HG03135 (cell line): ENCODE results near the gene KIF13A.
"Not testable (repeated sequence)": the region's sequence is repeated elsewhere in the genome, so short reads cannot be mapped to it uniquely, and the experiment has no call there.

Experiments
- ATAC-seq: cut with Tn5 transposase; IDR thresholded peaks from one replicate; pipeline ENCODE4 v1.9.1; 2021; ENCODE audit warnings: mild to moderate bottlenecking, moderate library complexity; ENCODE audit not compliant: unreplicated experiment

Gene KIF13A

DNA sequence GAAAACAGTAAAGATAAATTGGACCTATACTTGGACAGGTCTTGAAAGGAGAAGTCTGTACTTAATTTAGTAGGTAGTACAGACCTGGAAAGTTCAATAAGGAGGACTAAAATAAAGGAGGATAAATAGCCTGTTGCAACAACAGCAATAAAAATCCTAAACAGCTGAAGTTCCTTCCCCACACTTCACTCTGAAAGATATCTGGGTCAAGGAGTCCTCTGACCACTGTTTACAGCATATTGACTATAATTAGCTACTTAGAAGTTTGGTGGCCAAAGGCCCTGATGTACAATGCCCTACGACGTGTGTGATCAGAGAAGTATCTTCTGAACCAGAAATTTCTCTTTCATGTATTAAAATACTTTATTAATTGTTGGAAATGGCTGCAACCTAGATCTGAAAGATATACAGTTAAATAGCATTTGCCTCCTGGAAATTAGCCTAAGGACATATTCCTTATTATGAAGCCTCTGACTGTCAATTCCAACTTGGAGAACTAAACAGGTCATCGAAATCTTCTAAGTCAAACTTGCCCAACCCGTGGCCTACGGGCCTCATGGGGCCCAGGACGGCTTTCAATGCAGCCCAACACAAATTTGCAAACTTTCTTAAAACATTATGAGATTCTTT lies 82.8 kb downstream of the KIF13A start:
- no peak for ATAC-seq

DNA sequence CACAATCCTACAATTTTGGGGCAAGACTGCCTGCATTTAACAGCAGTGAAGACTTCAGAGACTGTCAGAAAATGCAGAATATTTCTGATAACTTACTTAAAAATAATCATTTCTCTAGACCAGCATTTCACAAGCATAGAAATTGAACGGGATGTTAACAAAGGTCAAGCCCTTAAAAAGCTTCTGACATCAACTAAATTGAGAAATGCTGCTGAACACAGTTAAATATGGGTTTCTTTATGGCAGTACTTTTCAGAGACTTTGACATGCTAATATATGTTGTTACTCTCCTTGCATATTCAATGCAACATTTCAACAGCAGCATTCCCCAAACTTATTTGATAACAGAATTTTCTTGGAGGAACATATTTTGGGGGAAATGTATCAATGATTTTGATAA lies 84.5 kb downstream of the KIF13A start:
- ATAC-seq: no peak

DNA sequence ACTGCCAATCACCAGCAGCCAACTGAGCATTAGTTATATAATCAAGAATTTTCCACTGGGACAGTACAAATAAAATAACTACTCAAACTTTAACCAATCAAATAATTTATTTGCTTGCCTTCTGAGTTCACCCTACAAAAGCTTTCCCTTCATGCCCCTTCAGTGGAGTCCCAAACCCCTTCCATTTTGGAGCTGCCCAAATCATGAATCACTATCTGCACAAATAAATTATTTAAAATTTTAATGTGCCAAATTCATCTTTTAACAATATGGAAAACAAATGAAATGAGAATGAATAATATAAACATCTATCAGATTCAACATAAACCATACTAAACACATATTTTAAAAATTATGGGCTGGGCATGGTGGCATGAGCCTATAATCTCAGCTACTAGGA lies 85.9 kb downstream of the KIF13A start:
- ATAC-seq: no peak

- no peak for ATAC-seq
These were observed 87.4 kb downstream of the KIF13A start for GRCh38 chr6:17900011-17900410.

- ATAC-seq: no peak
These were observed 87.9 kb downstream of the KIF13A start for GRCh38 chr6:17899491-17899890.

- ATAC-seq: no peak
These were observed 89.8 kb downstream of the KIF13A start for GRCh38 chr6:17897681-17898080.

- ATAC-seq: no peak
These were observed 92.5 kb downstream of the KIF13A start for GRCh38 chr6:17894905-17895304.

GRCh38 chr6:17894191-17894590 lies 93.2 kb downstream of the KIF13A start:
- ATAC-seq: no peak

- no peak for ATAC-seq
These were observed 95.2 kb downstream of the KIF13A start for GRCh38 chr6:17892097-17892686.

DNA sequence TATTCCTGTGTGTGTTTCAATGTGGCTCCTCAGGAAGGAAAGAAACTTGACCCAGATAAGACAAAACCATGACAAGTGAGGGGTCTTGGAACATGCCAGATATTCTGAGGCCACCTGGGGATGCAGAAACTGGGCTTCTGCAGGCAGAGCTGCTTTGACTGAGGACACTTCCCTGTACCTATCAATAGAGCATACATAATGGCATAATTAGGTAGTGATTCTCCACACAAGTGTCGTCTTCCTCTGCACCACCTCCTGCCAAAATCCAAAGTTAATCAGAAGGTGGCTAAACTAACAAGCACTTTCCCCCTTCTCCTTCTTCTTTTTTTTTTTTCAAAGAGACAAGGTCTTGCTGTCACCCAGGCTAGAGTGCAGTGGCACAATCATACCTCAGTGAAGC lies 97.1 kb downstream of the KIF13A start:
- no peak for ATAC-seq

DNA sequence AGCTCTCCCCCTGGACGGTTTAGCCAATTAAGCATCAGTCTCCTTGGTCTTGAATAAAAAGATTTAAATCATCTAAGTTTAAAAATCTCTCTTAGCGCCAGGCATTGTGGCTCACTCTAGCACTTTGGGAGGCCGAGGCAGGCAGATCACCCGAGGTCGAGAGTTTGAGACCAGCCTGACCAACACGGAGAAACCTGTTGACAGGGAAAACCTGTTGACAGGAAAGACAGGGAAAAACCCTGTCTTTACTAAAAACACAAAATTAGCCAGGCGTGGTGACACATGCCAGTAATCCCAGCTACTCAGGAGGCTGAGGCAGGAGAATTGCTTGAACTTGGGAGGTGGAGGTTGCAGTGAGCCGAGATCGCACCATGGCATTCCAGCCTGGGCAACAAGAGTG lies 97.7 kb downstream of the KIF13A start:
- not testable (repeated sequence) for ATAC-seq

DNA sequence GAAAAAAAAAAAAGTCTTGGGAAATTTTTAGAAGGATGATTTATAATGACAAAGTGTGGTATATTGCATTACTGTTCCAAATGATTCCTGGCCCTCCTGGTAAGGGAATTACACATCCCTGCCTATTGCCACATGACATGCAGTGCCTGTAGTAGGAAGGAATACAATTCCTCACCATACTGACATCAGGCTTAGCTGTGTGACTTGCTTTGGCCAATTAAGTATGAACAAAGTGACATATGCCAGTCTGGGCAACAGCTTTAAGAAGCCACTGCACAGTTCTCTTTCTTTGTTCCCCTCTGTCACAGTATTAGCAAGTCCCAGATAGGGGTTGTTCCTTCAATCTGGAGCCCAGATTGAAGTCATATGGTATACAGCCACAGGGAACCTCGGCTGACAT lies 100.5 kb downstream of the KIF13A start:
- no peak for ATAC-seq

GRCh38 chr6:17885889-17886576 lies 101.4 kb downstream of the KIF13A start:
- no peak for ATAC-seq

DNA sequence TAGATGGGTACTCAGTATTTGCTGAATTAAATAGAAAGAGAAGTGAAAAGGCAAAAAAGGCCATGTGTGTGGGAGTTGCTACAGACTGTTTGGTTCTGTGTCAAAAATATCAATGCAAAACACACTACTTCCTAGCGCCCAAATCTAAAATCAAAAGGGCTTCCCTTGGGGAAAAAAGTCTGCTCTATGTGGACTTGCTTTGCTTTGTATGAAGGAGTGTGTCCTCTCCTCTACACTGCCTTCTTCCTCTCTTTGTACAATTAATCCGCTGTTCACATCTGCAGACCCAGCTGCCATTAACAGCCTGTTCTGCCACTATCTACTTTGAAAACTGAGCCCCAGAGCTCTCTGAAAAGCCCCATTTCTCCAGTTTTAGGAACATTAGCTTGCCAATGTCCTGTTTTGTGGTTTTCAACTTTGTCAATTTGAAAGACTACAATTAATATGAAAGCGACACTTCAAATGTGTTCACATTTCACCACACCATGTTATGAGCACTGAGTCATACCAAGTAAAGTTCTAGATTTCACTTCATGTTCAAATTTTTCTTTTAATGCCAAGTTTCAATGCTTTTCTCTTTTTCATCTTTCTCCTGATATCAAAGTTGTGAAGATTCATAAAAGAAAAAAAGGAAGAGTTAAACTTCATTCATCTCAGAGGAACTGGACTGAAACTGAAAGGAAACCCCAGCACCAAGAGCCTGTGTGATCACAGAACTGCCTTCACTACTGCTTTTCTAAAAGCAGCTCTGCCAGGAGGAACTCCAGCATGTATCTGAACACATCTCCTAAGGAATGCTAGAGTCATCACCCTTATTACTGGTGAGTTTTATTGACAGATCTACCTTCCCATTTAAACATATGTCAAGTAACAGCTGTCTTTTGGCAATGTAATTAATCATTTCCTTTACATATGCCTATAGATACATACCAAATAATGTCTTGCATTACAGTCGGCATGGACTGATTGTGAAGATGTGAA lies 102.6 kb downstream of the KIF13A start:
- peak; percentile 90 for ATAC-seq

DNA sequence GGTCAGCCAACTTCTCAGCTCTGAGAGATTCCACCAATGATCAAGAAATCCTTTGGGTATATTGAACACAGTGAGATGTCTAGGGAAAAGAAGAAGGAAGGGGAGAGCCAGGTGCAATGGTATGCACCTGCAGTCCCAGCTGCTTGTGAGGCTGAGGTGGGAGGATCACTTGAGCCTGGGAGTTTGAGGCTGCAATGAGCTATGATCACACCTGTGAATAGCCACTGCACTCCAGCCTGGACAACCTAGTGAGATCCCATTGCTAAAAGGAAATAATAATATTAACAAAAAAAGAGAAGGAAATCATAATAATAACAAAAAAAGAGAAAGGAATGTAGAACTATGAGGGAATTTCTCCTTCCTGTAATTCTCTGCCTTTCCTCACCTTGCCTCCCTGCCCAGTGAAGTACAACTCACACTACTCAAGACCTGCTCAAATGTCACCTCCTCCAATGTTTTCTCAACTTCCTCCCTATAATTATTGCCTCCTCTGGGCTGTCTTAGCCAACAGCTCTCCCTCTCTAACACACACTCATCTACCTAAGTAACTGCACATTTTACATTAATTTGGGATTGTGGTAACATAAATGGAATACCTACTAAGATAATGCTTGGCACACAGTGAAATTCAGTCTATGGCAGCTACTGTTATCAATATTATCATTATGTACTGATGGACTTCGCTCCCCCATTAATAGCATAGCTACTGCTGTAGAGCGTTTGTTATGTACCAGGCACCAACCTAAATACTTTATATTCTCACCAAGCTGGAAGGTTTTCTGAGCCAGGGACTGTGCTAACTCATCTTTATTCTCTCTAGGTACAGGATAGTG lies 103.6 kb downstream of the KIF13A start:
- no peak for ATAC-seq

GRCh38 chr6:17881085-17881858 lies 106.2 kb downstream of the KIF13A start:
- ATAC-seq: no peak

DNA sequence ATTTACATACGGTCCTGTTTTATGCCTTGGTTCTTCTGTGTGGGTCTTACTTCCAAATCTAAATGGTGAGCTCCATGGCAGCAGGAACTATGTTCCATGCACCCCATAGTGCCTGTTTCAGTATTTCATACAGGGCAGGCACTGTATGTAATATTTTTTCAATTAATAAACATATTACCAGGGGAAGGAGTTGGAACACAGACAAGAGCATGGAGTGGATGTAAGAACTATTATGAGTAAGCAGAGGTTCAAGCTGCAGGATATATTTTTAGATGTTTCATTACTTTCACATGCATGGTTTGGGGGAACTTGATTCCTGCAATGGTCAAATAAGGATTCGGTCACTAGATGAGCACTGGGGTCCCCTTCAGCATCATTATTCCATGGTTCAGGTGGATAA lies 108.3 kb downstream of the KIF13A start:
- no peak for ATAC-seq

GRCh38 chr6:17878734-17879133 lies 108.7 kb downstream of the KIF13A start:
- no peak for ATAC-seq

GRCh38 chr6:17877895-17878440 lies 109.5 kb downstream of the KIF13A start:
- no peak for ATAC-seq
